Prostate gland (tissue), 2 donors: ENCODE measurements around the gene CEBPE.

ENCODE experiments used
- CTCF ChIP-seq, 4 experiments: fragments of 200-600 bp in 2 of 4; fragments of 450-650 bp in 2 of 4; sonication (generic) in 2 of 4; IDR thresholded peaks; 1 replicate in 3 of 4; 2 replicates in 1 of 4; pipeline ENCODE4 v1.5.1; 2016 to 2019; ENCODE audit warnings: antibody characterized with exemption in 4 of 4, mild to moderate bottlenecking in 2 of 4, moderate library complexity in 2 of 4
- POLR2AphosphoS5 ChIP-seq: sonication (generic); formaldehyde crosslinking; IDR thresholded peaks from one replicate; pipeline ENCODE4 v1.6.1; 2017; ENCODE audit warnings: antibody characterized with exemption

- TF ChIP-seq CTCF (IDR thresholded peaks at IDR 0.05), result no peak
- TF ChIP-seq POLR2AphosphoS5, result no peak
Observed at GRCh38 chr14:23101213-23101970, 17.7 kb downstream of the CEBPE start.
